22Rv1 (cell line): ENCODE results near the gene CCT3.

ENCODE experiments used
- ZFX ChIP-seq: fragments of 450-650 bp; IDR thresholded peaks from 2 replicates; pipeline ENCODE4 v1.6.1; 2017; ENCODE audit warnings: antibody characterized with exemption, borderline replicate concordance
- TF ChIP-seq, protein P1 (sequence below): fragments of 450-650 bp; IDR thresholded peaks from 2 replicates; pipeline ENCODE4 v1.5.1; 2017; ENCODE audit warnings: mild to moderate bottlenecking

DNA sequence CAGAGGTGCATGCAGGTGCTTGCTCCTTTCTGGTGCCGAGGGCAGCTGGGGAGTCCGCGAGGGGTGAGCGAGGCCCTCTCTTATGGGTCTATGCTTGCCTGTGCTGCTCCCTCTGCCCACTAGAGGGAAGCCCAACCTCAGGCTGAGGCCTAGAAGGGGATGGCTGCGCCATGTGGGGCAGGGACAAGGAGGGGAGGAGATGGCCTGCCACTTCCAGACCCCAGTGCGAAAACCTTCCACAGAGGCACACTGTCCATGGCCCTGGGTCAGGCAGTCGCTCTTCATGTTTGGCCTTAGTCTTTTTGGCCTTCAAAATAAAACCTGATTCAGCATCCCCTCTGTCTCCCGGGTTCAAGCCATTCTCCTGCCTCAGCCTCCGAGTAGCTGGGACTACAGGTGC lies 44.9 kb upstream of the CCT3 start:
- no peak for TF ChIP-seq ZFX
- TF ChIP-seq, protein P1, sequence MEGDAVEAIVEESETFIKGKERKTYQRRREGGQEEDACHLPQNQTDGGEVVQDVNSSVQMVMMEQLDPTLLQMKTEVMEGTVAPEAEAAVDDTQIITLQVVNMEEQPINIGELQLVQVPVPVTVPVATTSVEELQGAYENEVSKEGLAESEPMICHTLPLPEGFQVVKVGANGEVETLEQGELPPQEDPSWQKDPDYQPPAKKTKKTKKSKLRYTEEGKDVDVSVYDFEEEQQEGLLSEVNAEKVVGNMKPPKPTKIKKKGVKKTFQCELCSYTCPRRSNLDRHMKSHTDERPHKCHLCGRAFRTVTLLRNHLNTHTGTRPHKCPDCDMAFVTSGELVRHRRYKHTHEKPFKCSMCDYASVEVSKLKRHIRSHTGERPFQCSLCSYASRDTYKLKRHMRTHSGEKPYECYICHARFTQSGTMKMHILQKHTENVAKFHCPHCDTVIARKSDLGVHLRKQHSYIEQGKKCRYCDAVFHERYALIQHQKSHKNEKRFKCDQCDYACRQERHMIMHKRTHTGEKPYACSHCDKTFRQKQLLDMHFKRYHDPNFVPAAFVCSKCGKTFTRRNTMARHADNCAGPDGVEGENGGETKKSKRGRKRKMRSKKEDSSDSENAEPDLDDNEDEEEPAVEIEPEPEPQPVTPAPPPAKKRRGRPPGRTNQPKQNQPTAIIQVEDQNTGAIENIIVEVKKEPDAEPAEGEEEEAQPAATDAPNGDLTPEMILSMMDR, result peak; percentile 96
